ENCODE data around the gene C2orf66.

C2orf66 gene

GRCh38 chr2:196759378-196759706, 49.8 kb downstream of the C2orf66 start:
- DNase-seq (ENCODE audit: low read depth): no peak

GRCh38 chr2:196758474-196759377, 50.4 kb downstream of the C2orf66 start:
- no peak for DNase-seq (ENCODE audit: low read depth)
